Endothelial cell of umbilical vein (primary cell): ENCODE data around the gene TBC1D17. TPM values are rescaled to one million over a fixed set of nuclear protein-coding genes. Genes with fewer than 3 reads are reported as not detected.

Experiments
- BruUV-seq: library from RNA; stranded (reverse); fragments of 400-500 nt; replicated peaks from 2 replicates; lab custom pipeline; 2021; lab: Mats Ljungman, UMichigan
- CTCF ChIA-PET: fragments of 300-600, 350-600 bp; sonication (Branson Sonifier 250); formaldehyde crosslinking; loops from one replicate; lab custom pipeline; 2021; ENCODE audit warnings: antibody characterized with exemption, inconsistent platforms; lab: Charles Lee
- POLR2A ChIA-PET: fragments of 300-600, 350-600 bp; sonication (Branson Sonifier 250); formaldehyde crosslinking; loops from one replicate; lab custom pipeline; 2021; ENCODE audit warnings: antibody characterized with exemption, inconsistent platforms; lab: Charles Lee
- DNase-seq: peaks from one replicate; pipeline ENCODE4 v3.0.0-alpha.2; 2011; ENCODE audit warnings: low read depth, low spot score
- FAIRE-seq: peaks from 2 replicates; lab custom pipeline; 2011; peaks lifted over from hg19 to GRCh38; lab: Jason Lieb, UNC
- H2AFZ ChIP-seq: 2 replicates; pipeline ENCODE4 v1.6.0; 2012; ENCODE audit warnings: low read depth, low read length, control low read depth, inconsistent platforms
- H3K27ac ChIP-seq: 2 replicates; pipeline ENCODE4 v1.5.1; 2011; ENCODE audit warnings: low read depth, mild to moderate bottlenecking, control low read depth, low read length, moderate library complexity; ENCODE audit not compliant: insufficient read depth
- H3K27me3 ChIP-seq, 2 experiments: 2 replicates each; pipeline versions ENCODE4 v1.6.0 to v1.6.1; 2011; ENCODE audit warnings: low read length in 2 of 2, mixed read lengths in 1 of 2; ENCODE audit not compliant: control insufficient read depth in 2 of 2, insufficient read depth in 2 of 2
- H3K36me3 ChIP-seq, 2 experiments: 2 replicates in 1 of 2; 3 replicates in 1 of 2; pipeline ENCODE4 v1.5.1; 2011; ENCODE audit warnings: low read length in 2 of 2, mild to moderate bottlenecking in 1 of 2, moderate library complexity in 1 of 2; ENCODE audit not compliant: control insufficient read depth in 2 of 2, insufficient read depth in 2 of 2; ENCODE audit errors: extremely low read depth in 1 of 2
- H3K4me1 ChIP-seq: 3 replicates; pipeline ENCODE4 v1.5.1; 2011; ENCODE audit warnings: mild to moderate bottlenecking, low read length; ENCODE audit not compliant: control insufficient read depth, insufficient read depth; ENCODE audit errors: extremely low read depth
- H3K4me2 ChIP-seq: 2 replicates; pipeline ENCODE4 v1.6.1; 2011; ENCODE audit warnings: low read length, control low read depth, mixed read lengths; ENCODE audit not compliant: insufficient read depth
- H3K4me3 ChIP-seq, 3 experiments: fragments of 200-600 bp in 1 of 3; sonication (generic), shearing (Covaris generic) in 1 of 3; replicated peaks in 1 of 3; 2 replicates each; pipeline ENCODE4 v1.5.1; 2011 to 2016; ENCODE audit warnings: control low read depth in 3 of 3, low read length in 3 of 3, mild to moderate bottlenecking in 2 of 3, inconsistent platforms in 1 of 3, low read depth in 1 of 3, moderate library complexity in 1 of 3; ENCODE audit not compliant: insufficient read depth in 1 of 3
- H3K79me2 ChIP-seq: 2 replicates; pipeline ENCODE4 v1.6.0; 2012; ENCODE audit warnings: low read length, inconsistent platforms; ENCODE audit not compliant: control insufficient read depth, insufficient read depth
- H3K9ac ChIP-seq: replicated peaks from 2 replicates; pipeline ENCODE3; 2011; ENCODE audit warnings: low read length, control low read depth; ENCODE audit not compliant: insufficient read depth; ENCODE audit errors: extremely low read depth
- H3K9me1 ChIP-seq: replicated peaks from 3 replicates; pipeline ENCODE4 v1.6.0; 2011; ENCODE audit warnings: mild to moderate bottlenecking, low read length; ENCODE audit not compliant: control insufficient read depth, insufficient read depth; ENCODE audit errors: extremely low read depth
- H3K9me3 ChIP-seq: replicated peaks from 2 replicates; pipeline ENCODE4 v1.5.1; 2012; ENCODE audit warnings: low read length, inconsistent platforms; ENCODE audit not compliant: control insufficient read depth, insufficient read depth
- H4K20me1 ChIP-seq: replicated peaks from 2 replicates; pipeline ENCODE3; 2011; ENCODE audit warnings: mild to moderate bottlenecking, low read length; ENCODE audit not compliant: control insufficient read depth, insufficient read depth; ENCODE audit errors: extremely low read depth
- EZH2 ChIP-seq: IDR thresholded peaks from 2 replicates; pipeline ENCODE4 v1.6.1; 2012; ENCODE audit warnings: borderline replicate concordance, low read depth, mild to moderate bottlenecking, moderate library complexity, low read length, inconsistent platforms; ENCODE audit not compliant: severe bottlenecking
- FOS ChIP-seq: IDR thresholded peaks from 2 replicates; pipeline ENCODE4 v1.6.1; 2011; ENCODE audit warnings: mild to moderate bottlenecking, low read length, moderate library complexity, borderline replicate concordance; ENCODE audit not compliant: insufficient read depth
- GATA2 ChIP-seq: IDR thresholded peaks from 2 replicates; pipeline ENCODE4 v1.7.0; 2011; ENCODE audit warnings: low read depth, mild to moderate bottlenecking, moderate library complexity, mixed read lengths, low read length; ENCODE audit not compliant: insufficient read length, insufficient read depth
- JUN ChIP-seq: IDR thresholded peaks from 2 replicates; pipeline ENCODE4 v1.6.1; 2011; ENCODE audit warnings: borderline replicate concordance, low read depth; ENCODE audit not compliant: insufficient read length, insufficient read depth
- MYC ChIP-seq: IDR thresholded peaks from one replicate; pipeline ENCODE4 v1.6.1; 2011; ENCODE audit warnings: mild to moderate bottlenecking, low read depth, low read length
- POLR2A ChIP-seq: IDR thresholded peaks from 2 replicates; pipeline ENCODE4 v1.6.1; 2012; ENCODE audit warnings: low read depth, mild to moderate bottlenecking, control low read depth, low read length
- dilution Hi-C: fragments of 300-500 bp; cut with MboI; formaldehyde crosslinking; loops from one replicate; pipeline ENCODE4 v1.15.0; 2019; ENCODE audit warnings: low sequenced_read_pairs; ENCODE audit not compliant: extremely low pct_ligation_motif_present
- intact Hi-C: fragments of 100-400 bp; cut with micrococcal nuclease; formaldehyde crosslinking; loops from one replicate; pipeline ENCODE4 v1.10.0; 2022
- polyA plus RNA-seq, 4 experiments: library from polyadenylated mRNA; depleted of rRNA in 3 of 4; stranded (reverse) in 3 of 4; unstranded in 1 of 4; fragments of >200 nt; gene quantifications; 2 replicates each; pipeline versions ENCODE4 v1.2.1 to v1.2.3, GENCODE V29; 2011 to 2012; ENCODE audit warnings: missing spikeins in 1 of 4
- total RNA-seq: library from RNA; stranded (reverse); gene quantifications from 2 replicates; pipeline ENCODE4 v1.2.3, GENCODE V29; 2021
- TF ChIP-seq, protein P1 (sequence below): IDR thresholded peaks from 2 replicates; pipeline ENCODE4 v1.6.1; 2011; ENCODE audit not compliant: insufficient read depth, insufficient read length
- TF ChIP-seq, protein P2 (sequence below), 2 donors: IDR thresholded peaks; 1 replicate in 1 of 2; 2 replicates in 1 of 2; pipeline ENCODE4 v1.5.1; 2011; ENCODE audit warnings: low read length in 2 of 2, mild to moderate bottlenecking in 2 of 2, moderate library complexity in 2 of 2, control low read depth in 1 of 2, inconsistent platforms in 1 of 2, low read depth in 1 of 2; ENCODE audit not compliant: insufficient read depth in 1 of 2; ENCODE audit errors: extremely low read depth in 1 of 2

The TBC1D17 gene
- total and polyA plus RNA-seq, 2 donors (not counting 3 experiments of a cell fraction or from before 2014, with no cell fraction given), result 34.2 to 39.3 TPM

GRCh38 chr19:49931293-49932040, 54.0 kb downstream of the TBC1D17 start:
- no peak overlapping the region for H2AFZ ChIP-seq
- H3K9ac ChIP-seq, result no peak overlapping the region
- peaks cover 3% of the 10 kb centered on the region in 2 experiments for H3K36me3 ChIP-seq
- BruUV-seq, result no TSS peak
- peaks cover 27% of the 10 kb centered on the region for H3K79me2 ChIP-seq
- no peak overlapping the region for H3K27ac ChIP-seq
- TF ChIP-seq, protein P1, sequence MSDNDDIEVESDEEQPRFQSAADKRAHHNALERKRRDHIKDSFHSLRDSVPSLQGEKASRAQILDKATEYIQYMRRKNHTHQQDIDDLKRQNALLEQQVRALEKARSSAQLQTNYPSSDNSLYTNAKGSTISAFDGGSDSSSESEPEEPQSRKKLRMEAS, result no peak
- no peak for TF ChIP-seq POLR2A
- POLR2A ChIA-PET, result no interaction called here
- no peaks in the 10 kb centered on the region for H3K9me3 ChIP-seq
- no peaks in the 10 kb centered on the region for H4K20me1 ChIP-seq
- H3K4me2 ChIP-seq, result no peak overlapping the region
- FAIRE-seq, result no peak
- dilution Hi-C loops, result no loop called here
- DNase-seq, result no peak
- CTCF ChIA-PET, result no interaction called here
- intact Hi-C loops, result no loop called here
- H3K4me1 ChIP-seq, result peaks cover 10% of the 10 kb centered on the region
- no peaks in the 10 kb centered on the region for H3K27me3 ChIP-seq
- H3K4me3 ChIP-seq, result no peak overlapping the region
- no peaks in the 10 kb centered on the region for H3K9me1 ChIP-seq

GRCh38 chr19:49932041-49932451, 54.5 kb downstream of the TBC1D17 start:
- H3K4me1 ChIP-seq, result peaks cover 10% of the 10 kb centered on the region
- no peaks in the 10 kb centered on the region for H3K9me3 ChIP-seq
- no TSS peak for BruUV-seq
- no peak overlapping the region for H3K9ac ChIP-seq
- no peak overlapping the region for H2AFZ ChIP-seq
- CTCF ChIA-PET, result no interaction called here
- FAIRE-seq (no peak), DNase-seq (no peak)
- TF ChIP-seq MYC, result no peak
- TF ChIP-seq, protein P2, sequence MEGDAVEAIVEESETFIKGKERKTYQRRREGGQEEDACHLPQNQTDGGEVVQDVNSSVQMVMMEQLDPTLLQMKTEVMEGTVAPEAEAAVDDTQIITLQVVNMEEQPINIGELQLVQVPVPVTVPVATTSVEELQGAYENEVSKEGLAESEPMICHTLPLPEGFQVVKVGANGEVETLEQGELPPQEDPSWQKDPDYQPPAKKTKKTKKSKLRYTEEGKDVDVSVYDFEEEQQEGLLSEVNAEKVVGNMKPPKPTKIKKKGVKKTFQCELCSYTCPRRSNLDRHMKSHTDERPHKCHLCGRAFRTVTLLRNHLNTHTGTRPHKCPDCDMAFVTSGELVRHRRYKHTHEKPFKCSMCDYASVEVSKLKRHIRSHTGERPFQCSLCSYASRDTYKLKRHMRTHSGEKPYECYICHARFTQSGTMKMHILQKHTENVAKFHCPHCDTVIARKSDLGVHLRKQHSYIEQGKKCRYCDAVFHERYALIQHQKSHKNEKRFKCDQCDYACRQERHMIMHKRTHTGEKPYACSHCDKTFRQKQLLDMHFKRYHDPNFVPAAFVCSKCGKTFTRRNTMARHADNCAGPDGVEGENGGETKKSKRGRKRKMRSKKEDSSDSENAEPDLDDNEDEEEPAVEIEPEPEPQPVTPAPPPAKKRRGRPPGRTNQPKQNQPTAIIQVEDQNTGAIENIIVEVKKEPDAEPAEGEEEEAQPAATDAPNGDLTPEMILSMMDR (IDR thresholded peaks at IDR 0.05; ENCODE audit: extremely low read depth in 1 of 2, insufficient read depth in 1 of 2, low read depth in 1 of 2, low read length in 2 of 2), result no peak
- no peak for TF ChIP-seq JUN
- TF ChIP-seq, protein P1, result no peak
- TF ChIP-seq FOS, result no peak
- TF ChIP-seq GATA2, result no peak
- TF ChIP-seq EZH2, result no peak
- TF ChIP-seq POLR2A, result no peak
- no peak overlapping the region for H3K4me2 ChIP-seq
- H3K4me3 ChIP-seq, result no peak overlapping the region
- H3K27me3 ChIP-seq, result no peaks in the 10 kb centered on the region
- POLR2A ChIA-PET, result no interaction called here
- H3K9me1 ChIP-seq, result no peaks in the 10 kb centered on the region
- H3K36me3 ChIP-seq, result peaks cover 3% of the 10 kb centered on the region in 2 experiments
- peaks cover 21% of the 10 kb centered on the region for H3K79me2 ChIP-seq
- H3K27ac ChIP-seq, result no peak overlapping the region
- dilution Hi-C loops (no loop called here), intact Hi-C loops (no loop called here)
- H4K20me1 ChIP-seq, result no peaks in the 10 kb centered on the region
